Neural cell (in vitro differentiated cells): ENCODE data around the gene PLEKHG3.

Experiments used
- EZH2 ChIP-seq: fragments of 200-600, 300-800 bp; shearing (Covaris generic), sonication (generic); IDR thresholded peaks from 2 replicates; pipeline ENCODE4 v1.6.1; 2014; ENCODE audit warnings: antibody characterized with exemption, low read length, borderline replicate concordance, mild to moderate bottlenecking; ENCODE audit not compliant: insufficient read depth, poor library complexity, severe bottlenecking
- POLR2AphosphoS5 ChIP-seq: IDR thresholded peaks from 2 replicates; pipeline ENCODE4 v1.6.1; 2012
- TAF1 ChIP-seq: IDR thresholded peaks from 2 replicates; pipeline ENCODE4 v1.6.1; 2012; ENCODE audit warnings: low read depth
- TF ChIP-seq, protein P1 (sequence below): fragments of 450-650 bp; IDR thresholded peaks from 2 replicates; pipeline ENCODE4 v1.5.1; 2014; ENCODE audit warnings: antibody characterized with exemption, mild to moderate bottlenecking, moderate library complexity; ENCODE audit not compliant: poor library complexity, severe bottlenecking
- TF ChIP-seq, protein P2 (sequence below): IDR thresholded peaks from 2 replicates; pipeline ENCODE4 v1.6.1; 2012; ENCODE audit warnings: borderline replicate concordance

DNA sequence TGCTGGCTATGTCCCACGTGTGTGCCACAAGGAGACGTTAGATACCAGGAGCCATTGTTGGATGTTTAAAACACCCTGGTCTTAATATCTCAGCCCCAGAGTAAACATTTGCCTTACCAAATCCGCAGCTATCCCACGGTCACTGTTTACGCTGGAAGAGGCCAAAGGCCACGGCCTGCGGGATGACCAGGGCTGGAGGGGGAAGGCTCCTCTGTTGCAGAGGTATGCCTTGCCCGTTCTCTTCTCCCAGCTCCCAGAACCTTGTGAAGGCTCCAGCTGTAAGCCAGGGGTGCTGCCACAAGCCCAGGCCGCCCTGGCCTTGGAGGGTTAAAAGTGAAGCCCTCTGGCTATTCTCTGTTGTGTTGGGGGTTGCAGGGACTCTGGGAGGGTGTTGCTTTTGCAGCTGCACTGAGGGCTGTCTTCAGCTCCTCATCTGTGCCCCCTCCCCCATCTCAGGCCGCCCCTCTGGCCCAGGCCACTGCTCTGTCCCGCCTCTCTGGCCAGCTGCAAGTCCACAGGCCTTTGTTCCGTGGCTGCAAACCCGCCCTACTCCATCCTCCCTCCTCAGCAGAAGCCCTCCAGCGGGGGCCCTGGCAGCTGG lies 2.5 kb downstream of the PLEKHG3 start:
- TF ChIP-seq, protein P1, sequence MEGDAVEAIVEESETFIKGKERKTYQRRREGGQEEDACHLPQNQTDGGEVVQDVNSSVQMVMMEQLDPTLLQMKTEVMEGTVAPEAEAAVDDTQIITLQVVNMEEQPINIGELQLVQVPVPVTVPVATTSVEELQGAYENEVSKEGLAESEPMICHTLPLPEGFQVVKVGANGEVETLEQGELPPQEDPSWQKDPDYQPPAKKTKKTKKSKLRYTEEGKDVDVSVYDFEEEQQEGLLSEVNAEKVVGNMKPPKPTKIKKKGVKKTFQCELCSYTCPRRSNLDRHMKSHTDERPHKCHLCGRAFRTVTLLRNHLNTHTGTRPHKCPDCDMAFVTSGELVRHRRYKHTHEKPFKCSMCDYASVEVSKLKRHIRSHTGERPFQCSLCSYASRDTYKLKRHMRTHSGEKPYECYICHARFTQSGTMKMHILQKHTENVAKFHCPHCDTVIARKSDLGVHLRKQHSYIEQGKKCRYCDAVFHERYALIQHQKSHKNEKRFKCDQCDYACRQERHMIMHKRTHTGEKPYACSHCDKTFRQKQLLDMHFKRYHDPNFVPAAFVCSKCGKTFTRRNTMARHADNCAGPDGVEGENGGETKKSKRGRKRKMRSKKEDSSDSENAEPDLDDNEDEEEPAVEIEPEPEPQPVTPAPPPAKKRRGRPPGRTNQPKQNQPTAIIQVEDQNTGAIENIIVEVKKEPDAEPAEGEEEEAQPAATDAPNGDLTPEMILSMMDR = no peak
- TF ChIP-seq, protein P2, sequence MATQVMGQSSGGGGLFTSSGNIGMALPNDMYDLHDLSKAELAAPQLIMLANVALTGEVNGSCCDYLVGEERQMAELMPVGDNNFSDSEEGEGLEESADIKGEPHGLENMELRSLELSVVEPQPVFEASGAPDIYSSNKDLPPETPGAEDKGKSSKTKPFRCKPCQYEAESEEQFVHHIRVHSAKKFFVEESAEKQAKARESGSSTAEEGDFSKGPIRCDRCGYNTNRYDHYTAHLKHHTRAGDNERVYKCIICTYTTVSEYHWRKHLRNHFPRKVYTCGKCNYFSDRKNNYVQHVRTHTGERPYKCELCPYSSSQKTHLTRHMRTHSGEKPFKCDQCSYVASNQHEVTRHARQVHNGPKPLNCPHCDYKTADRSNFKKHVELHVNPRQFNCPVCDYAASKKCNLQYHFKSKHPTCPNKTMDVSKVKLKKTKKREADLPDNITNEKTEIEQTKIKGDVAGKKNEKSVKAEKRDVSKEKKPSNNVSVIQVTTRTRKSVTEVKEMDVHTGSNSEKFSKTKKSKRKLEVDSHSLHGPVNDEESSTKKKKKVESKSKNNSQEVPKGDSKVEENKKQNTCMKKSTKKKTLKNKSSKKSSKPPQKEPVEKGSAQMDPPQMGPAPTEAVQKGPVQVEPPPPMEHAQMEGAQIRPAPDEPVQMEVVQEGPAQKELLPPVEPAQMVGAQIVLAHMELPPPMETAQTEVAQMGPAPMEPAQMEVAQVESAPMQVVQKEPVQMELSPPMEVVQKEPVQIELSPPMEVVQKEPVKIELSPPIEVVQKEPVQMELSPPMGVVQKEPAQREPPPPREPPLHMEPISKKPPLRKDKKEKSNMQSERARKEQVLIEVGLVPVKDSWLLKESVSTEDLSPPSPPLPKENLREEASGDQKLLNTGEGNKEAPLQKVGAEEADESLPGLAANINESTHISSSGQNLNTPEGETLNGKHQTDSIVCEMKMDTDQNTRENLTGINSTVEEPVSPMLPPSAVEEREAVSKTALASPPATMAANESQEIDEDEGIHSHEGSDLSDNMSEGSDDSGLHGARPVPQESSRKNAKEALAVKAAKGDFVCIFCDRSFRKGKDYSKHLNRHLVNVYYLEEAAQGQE = no peak
- no peak for TF ChIP-seq EZH2
- TF ChIP-seq TAF1 = no peak
- TF ChIP-seq POLR2AphosphoS5 = no peak
